Heart right ventricle (tissue), 16 donors: Measurements from ENCODE around the gene MACROD2. TPM values are rescaled to one million over a fixed set of nuclear protein-coding genes. Genes with fewer than 3 reads are reported as not detected.
"Not testable (repeated sequence)": the region's sequence is repeated elsewhere in the genome, so short reads cannot be mapped to it uniquely, and the experiment has no call there.

ENCODE experiments used
- ATAC-seq, 8 donors: fragments of 200-7000 bp; cut with Tn5 transposase; one replicate each; pipeline ENCODE4 v1.9.1; 2020; ENCODE audit warnings: mild to moderate bottlenecking in 8 of 8, moderate library complexity in 8 of 8, moderate number of reproducible peaks in 1 of 8
- DNase-seq, 2 donors: peaks; one replicate each; pipeline ENCODE4 v3.0.0-alpha.2; 2020
- H3K27ac ChIP-seq, 10 donors: fragments of 200-600 bp; sonication (generic) in 2 of 10; one replicate each; pipeline versions ENCODE4 v1.5.0 to v1.8.0; 2020 to 2022; ENCODE audit warnings: mild to moderate bottlenecking in 3 of 10
- H3K27me3 ChIP-seq, 7 donors: fragments of 200-600 bp; one replicate each; pipeline ENCODE4 v1.8.0; 2021 to 2022; ENCODE audit warnings: mild to moderate bottlenecking in 2 of 7
- H3K36me3 ChIP-seq, 9 donors: fragments of 200-600 bp; sonication (generic) in 1 of 9; one replicate each; pipeline versions ENCODE4 v1.5.0 to v1.8.0; 2020 to 2022; ENCODE audit warnings: mild to moderate bottlenecking in 2 of 9
- H3K4me1 ChIP-seq, 9 donors: fragments of 200-600 bp; sonication (generic) in 1 of 9; one replicate each; pipeline versions ENCODE4 v1.5.0 to v1.8.0; 2020 to 2022; ENCODE audit warnings: mild to moderate bottlenecking in 4 of 9
- H3K4me3 ChIP-seq, 10 donors: fragments of 200-600 bp; sonication (generic) in 2 of 10; one replicate each; pipeline versions ENCODE4 v1.5.0 to v1.8.0; 2020 to 2022; ENCODE audit warnings: mild to moderate bottlenecking in 7 of 10, moderate library complexity in 2 of 10
- H3K9me3 ChIP-seq, 11 donors: fragments of 200-600 bp in 10 of 11; sonication (generic) in 2 of 11; one replicate each; pipeline versions ENCODE4 v1.5.0 to v1.8.0; 2013 to 2022; ENCODE audit warnings: mild to moderate bottlenecking in 2 of 11, control low read depth in 1 of 11, moderate library complexity in 1 of 11
- whole genome bisulfite sequencing, 2 donors: extraction: QIAGEN DNeasy Blood & Tissue Kit; methylation state at CpG; one replicate each; pipeline ENCODE4 v1.1.7; 2013; ENCODE audit warnings: inconsistent platforms in 1 of 2; 5-methylcytosine and 5-hydroxymethylcytosine counted together
- intact Hi-C, 10 donors: fragments of 100-400 bp; cut with DNase I; formaldehyde crosslinking; loops; one replicate each; pipeline versions ENCODE4 v1.11.1 to v1.14.2; 2022
- polyA plus RNA-seq, 2 donors: library from polyadenylated mRNA; stranded (reverse); fragments of 200-250 nt; gene quantifications; one replicate each; pipeline ENCODE4 v1.2.3, GENCODE V29; 2013
- total RNA-seq, 10 donors: library from RNA; stranded (reverse); fragmentation: NEBNext Ultra II Directional in 3 of 10; extraction: Animal tissue kit (Norgen Biotek cat#: 25700) in 3 of 10; gene quantifications; one replicate each; pipeline versions ENCODE4 v1.2.1 to v1.2.4, GENCODE V29; 2021 to 2023
- TF ChIP-seq, protein P1 (sequence below), 9 donors: fragments of 200-600 bp; sonication (generic) in 2 of 9; IDR thresholded peaks; one replicate each; pipeline versions ENCODE4 v1.5.0 to v1.8.0; 2021 to 2022; ENCODE audit warnings: antibody characterized with exemption in 9 of 9, mild to moderate bottlenecking in 5 of 9, moderate library complexity in 1 of 9
- donor health status: Arrhythmogenic right ventricular cardiomyopathy.
- donor health status: ischemic (EF 13 %, LVEDD 7.1; RV severe dilation, severe dysfunction).
- donor health status: healthy with polysubstance abuse.
- donor health status: DM: no; HTN: yes; CAD: no.
- donor health status: DM: no; HTN: no; CAD: no.
- donor health status: ischemic (EF 25% LVEDD 6.9; RV normal size, moderate dysfunction).
- donor health status: ischemic (EF 25% LVEDD 5.7; RV mildly dilated, moderate dysfunction).
- donor health status: healthy.
- donor health status: DM: yes; HTN: yes; CAD: no.
- donor health status: Ischemic cardiomyopathy.
- donor health status: ischemic (EF 35%, LVEDD 5.7; RV mildly dilated, moderate dysfunction).
- donor health status: nonischemic (EF 11% LVEDD 7.7; RV severe dilation, severe dysfunction).
- donor health status: DM: yes; HTN: yes; CAD: no.
- donor health status: PGD.
- donor health status: ischemic (EF 29% LVEDD 5.4; RV normal size, mild dysfunction).
- donor health status: nonischemic (EF 23%, LVEDD 6.1; RV moderate dilation, normal function).

The MACROD2 gene
- total and polyA plus RNA-seq, 12 donors = 0.28 to 6.4 (median 4.1) TPM

DNA sequence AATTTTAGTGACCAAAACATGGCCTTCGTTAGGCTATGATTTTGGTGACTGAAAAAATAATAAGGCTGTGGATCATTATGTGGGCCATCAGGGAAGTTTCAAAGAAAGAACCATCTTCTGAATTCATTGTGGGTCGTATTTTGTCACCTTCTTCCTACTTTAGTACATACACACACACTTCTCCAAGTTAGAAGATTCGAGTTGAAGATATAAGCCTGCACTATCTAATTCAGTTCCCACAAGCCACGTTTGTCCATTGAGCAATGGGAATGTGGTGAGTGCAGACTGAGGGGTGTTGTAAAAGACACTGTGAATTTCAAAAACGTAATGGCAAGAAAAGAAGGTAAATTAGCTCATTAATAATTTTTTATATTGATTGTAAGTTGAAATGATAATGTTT lies 1812.0 kb downstream of the MACROD2 start:
- Histone ChIP-seq H3K36me3 (no peaks in the 10 kb centered on the region), H3K27me3 (no peaks in the 10 kb centered on the region), H3K27ac (no peak overlapping the region), H3K9me3 (no peaks in the 10 kb centered on the region), H3K4me3 (no peak overlapping the region), H3K4me1 (no peaks in the 10 kb centered on the region)
- DNase-seq = no peak
- TF ChIP-seq, protein P1, sequence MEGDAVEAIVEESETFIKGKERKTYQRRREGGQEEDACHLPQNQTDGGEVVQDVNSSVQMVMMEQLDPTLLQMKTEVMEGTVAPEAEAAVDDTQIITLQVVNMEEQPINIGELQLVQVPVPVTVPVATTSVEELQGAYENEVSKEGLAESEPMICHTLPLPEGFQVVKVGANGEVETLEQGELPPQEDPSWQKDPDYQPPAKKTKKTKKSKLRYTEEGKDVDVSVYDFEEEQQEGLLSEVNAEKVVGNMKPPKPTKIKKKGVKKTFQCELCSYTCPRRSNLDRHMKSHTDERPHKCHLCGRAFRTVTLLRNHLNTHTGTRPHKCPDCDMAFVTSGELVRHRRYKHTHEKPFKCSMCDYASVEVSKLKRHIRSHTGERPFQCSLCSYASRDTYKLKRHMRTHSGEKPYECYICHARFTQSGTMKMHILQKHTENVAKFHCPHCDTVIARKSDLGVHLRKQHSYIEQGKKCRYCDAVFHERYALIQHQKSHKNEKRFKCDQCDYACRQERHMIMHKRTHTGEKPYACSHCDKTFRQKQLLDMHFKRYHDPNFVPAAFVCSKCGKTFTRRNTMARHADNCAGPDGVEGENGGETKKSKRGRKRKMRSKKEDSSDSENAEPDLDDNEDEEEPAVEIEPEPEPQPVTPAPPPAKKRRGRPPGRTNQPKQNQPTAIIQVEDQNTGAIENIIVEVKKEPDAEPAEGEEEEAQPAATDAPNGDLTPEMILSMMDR (IDR thresholded peaks at IDR 0.05) = no peak
- 77 to 78% methylated on average over 5 of the region's 5 CpGs for WGBS, 2 donors
- ATAC-seq = no peak
- intact Hi-C loops = no loop called here

DNA sequence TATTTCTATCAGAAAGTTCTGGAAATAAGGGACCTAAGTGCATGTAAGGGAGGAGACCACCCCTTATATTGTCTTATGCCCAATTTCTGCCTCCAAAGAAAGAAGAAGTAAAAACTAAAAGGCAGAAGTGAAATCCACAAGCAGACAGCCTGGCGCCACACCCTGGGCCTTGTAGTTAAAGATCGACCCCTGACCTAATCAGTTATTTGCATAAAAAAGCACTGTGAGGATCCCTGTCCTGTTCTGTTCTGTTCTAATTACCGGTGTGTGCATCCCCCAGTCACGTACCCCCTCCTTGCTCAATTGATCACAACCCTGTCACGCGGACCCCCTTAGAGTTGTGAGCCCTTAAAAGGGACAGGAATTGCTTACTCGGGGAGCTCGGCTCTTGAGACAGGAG lies 1812.5 kb downstream of the MACROD2 start:
- DNase-seq, intact Hi-C loops, H3K4me3 ChIP-seq, H3K4me1 ChIP-seq, H3K27me3 ChIP-seq, H3K9me3 ChIP-seq, ATAC-seq, H3K27ac ChIP-seq, H3K36me3 ChIP-seq: not testable (repeated sequence)
- WGBS, 2 donors = 91 to 95% methylated on average over 8 of the region's 8 CpGs

DNA sequence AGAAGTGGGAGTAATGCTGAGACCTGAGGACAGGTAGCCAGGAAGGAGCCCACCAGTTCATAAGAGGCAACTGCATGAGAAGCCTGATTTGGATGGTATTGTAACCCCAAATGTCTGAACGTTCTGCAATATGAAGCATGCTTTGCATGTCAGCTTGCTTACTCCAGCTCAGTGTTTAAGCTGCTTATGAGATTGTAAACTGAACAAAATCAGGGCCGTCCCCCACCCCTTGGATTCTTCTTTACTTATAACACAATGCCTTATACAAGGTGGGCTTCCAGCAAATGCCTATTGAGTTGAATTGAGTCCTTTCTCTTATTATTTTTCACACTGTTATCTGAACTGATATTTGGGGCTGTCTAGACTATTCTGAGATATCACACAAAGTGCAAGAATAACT lies 1816.6 kb downstream of the MACROD2 start:
- ATAC-seq (no peak), DNase-seq (no peak)
- TF ChIP-seq, protein P1 (IDR thresholded peaks at IDR 0.05) = no peak
- H3K4me1 ChIP-seq = no peaks in the 10 kb centered on the region
- no peaks in the 10 kb centered on the region for H3K36me3 ChIP-seq
- WGBS, 2 donors = 72 to 88% methylated on average over 2 of the region's 2 CpGs
- no peak overlapping the region for H3K27ac ChIP-seq
- H3K9me3 ChIP-seq = no peaks in the 10 kb centered on the region
- intact Hi-C loops = no loop called here
- H3K27me3 ChIP-seq = no peaks in the 10 kb centered on the region
- H3K4me3 ChIP-seq = no peak overlapping the region

DNA sequence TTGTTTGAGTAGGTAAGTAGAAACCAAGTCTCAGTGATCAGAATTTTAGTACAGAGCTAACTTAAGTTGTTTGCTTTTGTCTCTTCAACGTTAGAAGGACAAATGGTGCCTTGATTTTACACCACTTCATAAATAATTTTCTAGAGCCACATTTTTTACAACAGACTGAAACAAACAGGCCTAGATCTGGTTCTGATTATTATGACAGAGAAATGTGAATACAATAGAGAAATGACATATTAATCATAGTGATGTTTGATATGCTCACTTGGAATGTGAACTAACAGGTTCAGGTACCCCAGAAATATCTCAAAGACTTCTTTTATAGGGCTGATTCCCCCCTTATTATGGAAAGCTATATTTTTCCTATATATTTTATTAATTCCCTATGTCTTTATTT lies 1817.4 kb downstream of the MACROD2 start:
- Histone ChIP-seq H3K27me3 (no peaks in the 10 kb centered on the region), H3K9me3 (no peaks in the 10 kb centered on the region), H3K4me1 (no peaks in the 10 kb centered on the region), H3K4me3 (no peak overlapping the region), H3K36me3 (no peaks in the 10 kb centered on the region), H3K27ac (no peak overlapping the region)
- DNase-seq (no peak), ATAC-seq (no peak)
- TF ChIP-seq, protein P1 (IDR thresholded peaks at IDR 0.05) = no peak
- WGBS, 2 donors = 74 to 80% methylated on average over 1 of the region's 1 CpG
- intact Hi-C loops = no loop called here

DNA sequence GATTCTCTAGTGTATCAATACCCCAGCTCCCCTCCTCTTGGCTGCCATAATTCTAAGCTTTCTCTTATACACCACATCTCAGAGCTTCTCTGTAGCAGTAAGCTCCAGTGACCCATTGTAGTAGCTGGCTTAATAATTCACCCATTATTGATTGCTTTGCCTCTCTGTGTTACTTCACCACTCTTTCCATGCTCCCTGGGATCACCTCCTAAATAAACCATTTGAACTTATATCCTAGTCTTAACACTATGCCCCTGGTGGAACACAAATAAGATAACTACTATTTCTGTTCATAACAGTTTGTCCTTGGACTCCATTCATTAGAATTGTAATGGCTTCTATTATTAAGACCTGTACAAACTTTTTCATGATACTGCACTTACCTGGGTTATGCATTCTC lies 1819.0 kb downstream of the MACROD2 start:
- Histone ChIP-seq H3K4me1 (no peaks in the 10 kb centered on the region), H3K9me3 (no peaks in the 10 kb centered on the region), H3K4me3 (no peak overlapping the region), H3K27me3 (no peaks in the 10 kb centered on the region), H3K36me3 (no peaks in the 10 kb centered on the region), H3K27ac (no peak overlapping the region)
- TF ChIP-seq, protein P1 (IDR thresholded peaks at IDR 0.05) = no peak
- DNase-seq (no peak), ATAC-seq (no peak)
- intact Hi-C loops = no loop called here
